ENCODE results near the gene RPP14.

GRCh38 chr3:58260261-58260731, 45.7 kb upstream of the RPP14 start:
- no peak for TF ChIP-seq EZH2 (IDR thresholded peaks at IDR 0.05; ENCODE audit: insufficient read depth, poor library complexity, severe bottlenecking)
- peak; percentile 71; the same call in 1 of the 2 replicates for TF ChIP-seq EZH2phosphoT487 (IDR thresholded peaks at IDR 0.05; ENCODE audit: insufficient read depth, low read depth)

Measured in GM23248 (cell line).